Panc1 (cell line): ENCODE results near the gene P2RX4.

ENCODE experiments used
- POLR2AphosphoS5 ChIP-seq: IDR thresholded peaks from 2 replicates; pipeline ENCODE4 v1.6.1; 2012; ENCODE audit warnings: mild to moderate bottlenecking, low read depth, low read length, moderate library complexity
- REST ChIP-seq, 2 experiments: IDR thresholded peaks; 2 replicates each; pipeline ENCODE4 v1.6.1; 2011 to 2012; ENCODE audit warnings: low read depth in 2 of 2, control low read depth in 1 of 2, low read length in 1 of 2, mild to moderate bottlenecking in 1 of 2, moderate library complexity in 1 of 2; ENCODE audit not compliant: insufficient read depth in 1 of 2
- SIN3A ChIP-seq: IDR thresholded peaks from 2 replicates; pipeline ENCODE4 v1.6.1; 2012; ENCODE audit warnings: low read depth, mild to moderate bottlenecking, low read length, moderate library complexity, borderline replicate concordance; ENCODE audit not compliant: insufficient read depth
- TCF7L2 ChIP-seq: IDR thresholded peaks from 2 replicates; pipeline ENCODE4 v1.6.1; 2011; ENCODE audit warnings: mild to moderate bottlenecking, low read depth, low read length, inconsistent platforms
- TF ChIP-seq, protein P1 (sequence below): fragments of 450-650 bp; IDR thresholded peaks from 2 replicates; pipeline ENCODE4 v1.5.1; 2017; ENCODE audit warnings: mild to moderate bottlenecking

DNA sequence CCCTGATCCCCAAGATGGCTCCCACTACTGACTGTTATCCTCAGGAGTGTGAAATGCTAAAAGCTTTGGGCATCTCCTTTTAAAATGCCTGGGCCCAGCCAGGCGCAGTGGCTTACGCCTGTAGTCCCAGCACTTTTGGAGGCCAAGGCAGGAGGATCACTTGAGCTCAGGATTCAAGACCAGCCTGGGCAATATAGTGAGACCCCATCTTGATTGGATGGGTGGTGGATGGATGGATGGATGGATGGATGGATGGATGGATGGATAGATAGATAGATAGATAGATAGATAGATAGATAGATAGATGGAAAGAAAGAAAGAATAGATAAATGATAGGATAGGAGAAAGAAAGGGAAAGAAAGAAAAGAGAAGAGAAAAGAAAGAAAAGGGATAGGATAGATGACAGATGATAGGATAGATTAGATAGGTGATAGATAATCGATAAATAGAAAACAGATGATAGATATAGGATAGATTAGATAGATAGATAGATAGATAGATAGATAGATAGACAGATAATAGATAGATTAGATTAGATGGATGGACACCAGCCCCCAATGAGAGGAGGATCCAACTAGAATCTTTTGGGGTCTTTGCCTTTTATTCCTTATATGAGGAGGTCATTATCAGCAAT is 9.5 kb downstream of the P2RX4 start:
- TF ChIP-seq, protein P1, sequence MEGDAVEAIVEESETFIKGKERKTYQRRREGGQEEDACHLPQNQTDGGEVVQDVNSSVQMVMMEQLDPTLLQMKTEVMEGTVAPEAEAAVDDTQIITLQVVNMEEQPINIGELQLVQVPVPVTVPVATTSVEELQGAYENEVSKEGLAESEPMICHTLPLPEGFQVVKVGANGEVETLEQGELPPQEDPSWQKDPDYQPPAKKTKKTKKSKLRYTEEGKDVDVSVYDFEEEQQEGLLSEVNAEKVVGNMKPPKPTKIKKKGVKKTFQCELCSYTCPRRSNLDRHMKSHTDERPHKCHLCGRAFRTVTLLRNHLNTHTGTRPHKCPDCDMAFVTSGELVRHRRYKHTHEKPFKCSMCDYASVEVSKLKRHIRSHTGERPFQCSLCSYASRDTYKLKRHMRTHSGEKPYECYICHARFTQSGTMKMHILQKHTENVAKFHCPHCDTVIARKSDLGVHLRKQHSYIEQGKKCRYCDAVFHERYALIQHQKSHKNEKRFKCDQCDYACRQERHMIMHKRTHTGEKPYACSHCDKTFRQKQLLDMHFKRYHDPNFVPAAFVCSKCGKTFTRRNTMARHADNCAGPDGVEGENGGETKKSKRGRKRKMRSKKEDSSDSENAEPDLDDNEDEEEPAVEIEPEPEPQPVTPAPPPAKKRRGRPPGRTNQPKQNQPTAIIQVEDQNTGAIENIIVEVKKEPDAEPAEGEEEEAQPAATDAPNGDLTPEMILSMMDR = no peak
- no peak for TF ChIP-seq REST (IDR thresholded peaks at IDR 0.05; ENCODE audit: insufficient read depth in 1 of 2, low read depth in 2 of 2, low read length in 1 of 2)
- no peak for TF ChIP-seq TCF7L2
- no peak for TF ChIP-seq POLR2AphosphoS5
- TF ChIP-seq SIN3A = no peak
